Measurements from ENCODE around the gene PACS2.

GRCh38 chr14:105386581-105387529 is 72.3 kb downstream of the PACS2 start:
- TF ChIP-seq POLR2A (IDR thresholded peaks at IDR 0.05) = no peak
- TF ChIP-seq, protein P1, sequence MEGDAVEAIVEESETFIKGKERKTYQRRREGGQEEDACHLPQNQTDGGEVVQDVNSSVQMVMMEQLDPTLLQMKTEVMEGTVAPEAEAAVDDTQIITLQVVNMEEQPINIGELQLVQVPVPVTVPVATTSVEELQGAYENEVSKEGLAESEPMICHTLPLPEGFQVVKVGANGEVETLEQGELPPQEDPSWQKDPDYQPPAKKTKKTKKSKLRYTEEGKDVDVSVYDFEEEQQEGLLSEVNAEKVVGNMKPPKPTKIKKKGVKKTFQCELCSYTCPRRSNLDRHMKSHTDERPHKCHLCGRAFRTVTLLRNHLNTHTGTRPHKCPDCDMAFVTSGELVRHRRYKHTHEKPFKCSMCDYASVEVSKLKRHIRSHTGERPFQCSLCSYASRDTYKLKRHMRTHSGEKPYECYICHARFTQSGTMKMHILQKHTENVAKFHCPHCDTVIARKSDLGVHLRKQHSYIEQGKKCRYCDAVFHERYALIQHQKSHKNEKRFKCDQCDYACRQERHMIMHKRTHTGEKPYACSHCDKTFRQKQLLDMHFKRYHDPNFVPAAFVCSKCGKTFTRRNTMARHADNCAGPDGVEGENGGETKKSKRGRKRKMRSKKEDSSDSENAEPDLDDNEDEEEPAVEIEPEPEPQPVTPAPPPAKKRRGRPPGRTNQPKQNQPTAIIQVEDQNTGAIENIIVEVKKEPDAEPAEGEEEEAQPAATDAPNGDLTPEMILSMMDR (IDR thresholded peaks at IDR 0.05) = no peak
- TF ChIP-seq EP300 (IDR thresholded peaks at IDR 0.05) = no peak
